Activated gamma-delta T cell treated with Interleukin-2 at 50 U/mL for 16 hours (primary cell): ENCODE measurements around the gene CARNS1.

Source experiments
- DNase-seq: peaks from one replicate; pipeline ENCODE4 v3.0.0-alpha.2; 2020

CARNS1 gene

DNA sequence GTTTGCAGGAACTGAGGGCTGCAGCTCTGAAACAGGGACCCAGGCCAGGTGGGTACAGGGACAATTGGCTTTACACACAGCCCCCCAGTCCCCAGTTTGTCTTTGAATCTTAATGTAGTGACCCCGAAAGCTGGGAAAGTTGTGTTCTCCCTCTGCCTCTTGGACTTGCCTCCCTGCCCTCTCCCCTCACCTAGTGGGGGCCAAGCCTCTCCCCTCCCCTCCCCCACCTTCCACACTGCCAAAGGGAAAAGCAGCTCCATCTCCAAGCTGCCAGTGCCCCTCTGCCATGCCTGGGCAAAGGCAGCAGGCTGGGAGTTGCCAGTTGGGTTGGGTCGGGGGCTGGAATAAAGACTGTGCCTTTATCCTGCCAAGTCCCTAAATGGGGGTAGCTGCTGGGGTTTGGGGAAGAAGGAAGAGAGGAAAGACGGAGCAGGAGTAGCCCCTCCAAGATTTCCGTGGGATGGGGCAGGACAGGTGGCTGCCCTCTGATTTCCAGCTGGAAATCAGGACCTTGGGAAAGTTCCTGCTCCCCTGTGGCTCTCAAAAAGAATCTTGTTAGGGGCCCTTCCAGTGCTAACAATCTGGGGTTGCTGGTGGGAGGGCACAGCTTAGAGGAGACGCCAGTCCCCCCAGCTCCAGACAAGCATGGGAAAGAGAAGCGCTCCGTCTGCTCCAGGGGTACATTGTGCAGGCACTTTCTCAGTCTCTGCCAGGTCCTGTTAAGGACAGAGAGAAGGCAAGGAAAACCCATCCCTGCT is 39.2 kb upstream of the CARNS1 start:
- no peak for DNase-seq

DNA sequence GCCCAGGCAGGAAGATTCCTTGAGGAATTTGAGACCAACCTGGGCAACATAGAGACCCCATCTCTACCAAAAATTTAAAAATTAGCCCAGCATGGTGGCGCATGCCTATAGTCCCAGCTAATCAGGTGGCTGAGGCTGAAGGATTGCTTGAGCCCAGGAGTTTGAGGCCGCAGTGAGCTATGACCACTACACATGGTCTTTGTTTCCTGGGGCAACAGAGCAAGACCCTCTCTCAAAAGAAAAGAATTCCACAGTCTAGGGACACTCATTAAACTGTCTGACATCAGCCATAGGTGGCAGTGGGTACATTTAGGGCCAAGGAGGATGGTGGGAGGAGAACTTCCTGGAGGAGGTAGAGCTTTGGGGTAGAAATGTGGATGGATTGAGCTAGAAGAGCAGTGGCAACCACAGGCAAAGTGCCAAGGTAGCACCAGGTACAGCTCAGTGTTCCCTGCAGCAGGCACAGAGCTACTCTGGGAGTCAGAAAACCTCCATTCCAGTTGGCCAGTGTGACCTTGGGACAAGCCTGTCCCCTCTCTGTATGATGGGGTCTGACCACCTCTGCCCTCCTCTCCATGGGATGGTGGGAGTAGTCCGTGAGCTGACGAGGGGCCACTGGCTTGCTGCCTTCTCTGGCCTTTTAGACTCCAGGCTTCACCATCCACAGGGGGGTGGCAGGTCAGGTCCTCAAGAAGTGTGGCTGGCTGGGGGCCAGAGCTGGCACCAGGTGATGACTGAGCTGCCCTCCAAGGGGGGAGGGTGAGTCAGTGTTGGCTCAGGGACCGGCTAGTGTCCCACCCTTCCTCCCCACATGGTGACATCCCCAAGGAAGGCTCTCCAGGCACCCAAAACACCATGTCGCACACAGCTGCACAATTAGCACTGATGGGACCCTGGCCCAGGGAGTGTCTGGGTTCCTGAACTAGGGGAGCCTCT is 38.3 kb upstream of the CARNS1 start:
- DNase-seq = no peak

DNA sequence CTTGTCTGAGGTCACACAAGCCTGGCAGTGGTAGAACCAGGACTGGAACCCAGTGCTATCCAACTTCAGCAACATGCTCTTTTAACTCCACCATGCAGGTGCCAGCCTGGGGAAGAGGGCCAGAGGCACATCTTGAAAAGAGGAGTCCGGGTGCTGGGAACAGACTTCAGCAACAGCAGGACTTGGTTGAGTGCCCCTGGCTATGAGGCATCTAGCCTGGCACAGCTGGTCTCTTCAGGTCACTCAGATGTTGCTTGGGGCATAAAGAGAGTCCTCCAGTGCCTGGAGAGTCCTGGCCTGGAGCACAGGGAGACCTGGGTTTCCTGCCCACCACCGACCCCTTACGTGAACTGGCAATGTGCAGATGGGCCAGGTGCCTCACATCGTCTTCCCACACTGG is 36.9 kb upstream of the CARNS1 start:
- DNase-seq = no peak

DNA sequence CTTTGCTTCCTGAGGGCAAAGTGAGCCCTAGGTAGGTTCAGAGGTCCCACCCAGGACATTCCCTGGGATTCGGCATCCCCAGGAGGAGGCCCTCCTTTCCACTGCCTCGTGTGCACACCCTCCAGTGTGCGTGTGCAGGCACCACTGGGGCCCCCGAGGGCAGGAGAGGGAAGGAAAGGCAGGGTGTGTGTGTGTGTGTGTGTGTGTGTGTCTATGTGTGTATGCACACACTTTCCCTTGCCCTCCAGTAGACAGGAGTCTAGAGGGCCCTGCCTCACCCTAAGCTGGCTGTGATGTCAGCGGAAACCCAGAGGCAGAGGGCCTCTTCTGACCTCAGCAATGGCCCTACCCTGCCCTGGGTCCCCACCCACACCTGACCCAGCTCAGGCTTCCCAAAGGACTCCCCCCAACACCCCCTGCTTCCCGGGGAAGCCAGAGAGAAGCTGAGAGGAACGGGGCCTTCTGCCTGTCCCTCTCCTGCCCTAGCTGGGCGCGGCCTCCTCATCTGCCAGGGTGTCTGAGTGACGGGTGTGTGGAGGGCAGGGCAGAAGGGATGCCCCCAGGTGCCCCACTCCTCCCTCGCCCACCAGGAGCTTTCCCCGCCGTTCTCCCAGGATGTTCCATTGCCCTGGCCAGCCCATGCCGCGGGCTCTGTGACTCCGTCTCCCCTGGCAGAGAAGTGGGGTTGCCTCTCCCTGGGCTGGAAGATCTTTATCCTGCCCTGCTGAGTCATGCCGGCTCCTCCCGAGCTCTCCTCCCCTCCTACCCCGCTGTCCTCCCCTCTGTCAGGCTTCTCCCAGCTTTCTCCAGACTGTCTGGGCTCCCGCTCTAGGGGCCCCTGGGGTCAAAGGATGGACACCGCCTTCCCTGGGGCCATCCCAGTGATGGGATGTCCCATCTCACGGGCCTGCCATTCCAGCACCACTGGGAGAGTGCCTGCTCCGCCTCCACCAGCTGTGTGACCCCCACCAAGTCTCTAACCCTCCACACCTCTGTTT is 36.1 kb upstream of the CARNS1 start:
- no peak for DNase-seq

DNA sequence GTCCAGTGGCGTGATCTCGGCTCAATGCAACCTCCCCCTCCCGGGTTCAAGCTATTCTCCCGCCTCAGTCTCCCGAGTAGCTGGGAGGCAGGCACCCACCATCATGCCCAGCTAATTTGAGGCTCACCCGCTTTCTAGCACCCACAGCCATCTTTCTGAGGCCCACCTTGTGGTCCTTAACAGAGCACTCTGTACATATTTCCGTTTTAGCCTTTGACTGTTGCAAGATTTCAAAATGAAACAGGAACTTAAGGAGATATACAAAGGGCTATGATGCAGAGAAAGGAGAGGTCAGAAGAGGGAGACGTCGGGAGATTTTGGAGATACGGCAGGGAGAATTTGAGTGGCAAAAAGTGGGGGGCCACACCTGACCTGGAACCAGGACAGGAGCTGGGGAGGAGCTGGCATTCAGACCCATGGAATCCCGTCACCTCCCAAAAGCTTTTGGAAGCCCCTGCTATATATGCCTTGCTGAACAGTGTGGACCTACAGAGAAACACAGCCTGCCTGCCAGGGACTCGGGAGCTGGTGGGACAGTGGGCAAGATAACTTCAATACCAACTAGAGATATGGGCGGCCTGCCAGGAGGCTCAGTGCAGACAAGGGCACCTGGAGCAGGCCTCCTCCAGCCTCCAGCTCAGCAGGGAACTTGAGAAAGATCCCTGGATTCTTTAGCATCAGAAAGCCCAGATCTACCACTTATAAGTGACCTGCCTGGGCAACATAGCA is 34.1 kb upstream of the CARNS1 start:
- no peak for DNase-seq

DNA sequence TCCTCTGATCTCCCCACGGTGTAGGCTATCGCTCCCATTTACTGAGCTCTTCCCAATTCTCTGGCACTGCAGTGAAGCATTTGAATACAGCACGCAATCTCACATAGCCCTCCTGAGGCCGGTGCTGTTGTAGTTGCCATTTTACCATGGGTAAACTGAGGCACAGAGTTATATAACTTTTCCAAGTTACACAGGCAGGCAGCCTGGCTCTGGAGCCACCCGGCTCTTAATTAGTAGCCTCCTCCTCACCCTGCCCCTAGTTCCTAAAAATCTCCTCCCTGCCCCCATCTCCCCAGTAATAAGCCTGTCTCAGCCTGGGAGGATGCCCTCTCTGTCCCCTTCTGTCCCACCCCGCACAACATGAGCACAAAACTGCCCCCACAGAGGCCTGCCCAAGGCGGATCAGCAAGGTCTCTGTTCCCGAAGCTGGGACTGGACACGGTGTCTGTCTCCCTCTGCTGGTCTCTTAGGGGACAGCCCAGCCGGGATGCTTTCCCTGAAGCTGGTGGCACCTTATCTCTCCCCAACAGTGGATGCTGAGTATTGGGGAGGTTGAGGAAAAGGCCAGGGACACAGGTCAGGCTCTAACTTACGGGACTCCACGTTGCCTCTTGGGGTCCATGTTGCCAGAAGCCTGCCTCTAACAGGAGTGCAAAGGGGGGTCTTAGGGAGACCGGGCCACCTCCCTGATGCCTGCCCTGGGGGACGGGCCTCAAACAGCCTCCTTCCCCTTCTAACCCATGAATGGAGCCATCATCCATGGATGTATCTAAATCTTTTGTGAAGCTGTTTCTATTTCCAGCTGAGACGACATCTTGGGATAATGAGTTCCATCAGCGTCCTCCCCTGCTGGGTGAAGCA is 33.0 kb upstream of the CARNS1 start:
- peak; percentile 84 for DNase-seq

DNA sequence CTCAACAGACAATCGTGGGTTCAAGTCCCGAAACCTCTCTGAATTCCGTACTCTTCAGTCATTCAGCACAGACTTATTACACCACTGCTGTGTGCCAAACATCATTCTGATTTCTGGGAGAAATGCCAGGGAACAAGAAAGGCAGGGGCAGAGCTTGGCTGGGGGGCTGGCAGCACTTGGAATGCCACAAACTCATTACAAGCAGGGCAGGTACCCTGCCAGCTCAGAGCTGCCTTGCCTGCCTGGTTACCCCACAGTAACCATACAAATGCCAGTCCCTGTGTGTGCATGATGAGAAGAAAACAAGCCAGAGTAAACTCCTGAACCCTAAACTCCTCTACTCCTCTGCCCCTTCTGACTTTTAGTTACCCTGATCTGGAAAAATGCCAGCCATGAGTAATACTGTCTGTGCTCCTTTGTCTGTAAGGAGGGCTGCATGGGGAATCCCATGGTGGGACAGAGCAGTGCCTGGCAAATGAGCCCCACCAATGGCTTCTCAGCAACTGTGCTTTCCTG is 30.6 kb upstream of the CARNS1 start:
- no peak for DNase-seq

DNA sequence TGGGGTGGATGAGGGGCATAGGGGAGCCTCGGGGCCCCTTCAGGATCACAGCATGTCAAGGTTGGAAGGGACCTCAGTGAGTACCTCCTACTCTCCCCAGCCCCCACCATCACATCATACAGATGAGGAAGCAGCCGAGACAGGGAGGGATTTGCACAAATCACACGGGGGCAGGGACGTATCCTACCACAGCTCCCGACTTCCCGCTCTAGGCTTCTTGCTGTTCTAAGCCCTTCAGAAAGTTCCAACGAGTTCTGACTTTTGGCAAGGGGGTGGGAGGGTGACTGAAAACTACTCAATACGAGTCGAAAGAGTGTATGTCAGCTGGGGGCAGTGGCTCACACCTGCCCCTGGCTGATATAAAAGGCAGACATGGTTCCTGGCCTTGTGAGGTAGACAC is 28.4 kb upstream of the CARNS1 start:
- DNase-seq = no peak

DNA sequence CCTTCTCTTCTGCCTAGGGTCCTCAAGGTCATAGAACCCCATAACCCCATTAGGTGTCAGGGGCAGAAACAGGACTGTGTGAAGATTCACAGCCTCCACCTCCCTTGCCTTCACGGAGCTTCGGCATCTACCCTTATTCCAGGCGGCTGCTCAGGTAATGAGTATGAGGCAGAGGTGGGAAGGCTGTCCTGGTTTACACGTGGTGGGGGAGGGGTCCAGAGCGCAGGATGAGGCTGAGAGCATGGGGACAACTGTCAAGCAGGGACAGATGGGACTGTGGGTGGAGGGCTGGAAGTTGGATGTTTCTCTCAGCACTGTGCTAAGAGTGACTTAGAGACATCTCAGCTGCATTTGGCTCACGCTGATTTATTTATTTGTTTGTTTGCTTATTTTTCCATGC is 28.0 kb upstream of the CARNS1 start:
- no peak for DNase-seq

DNA sequence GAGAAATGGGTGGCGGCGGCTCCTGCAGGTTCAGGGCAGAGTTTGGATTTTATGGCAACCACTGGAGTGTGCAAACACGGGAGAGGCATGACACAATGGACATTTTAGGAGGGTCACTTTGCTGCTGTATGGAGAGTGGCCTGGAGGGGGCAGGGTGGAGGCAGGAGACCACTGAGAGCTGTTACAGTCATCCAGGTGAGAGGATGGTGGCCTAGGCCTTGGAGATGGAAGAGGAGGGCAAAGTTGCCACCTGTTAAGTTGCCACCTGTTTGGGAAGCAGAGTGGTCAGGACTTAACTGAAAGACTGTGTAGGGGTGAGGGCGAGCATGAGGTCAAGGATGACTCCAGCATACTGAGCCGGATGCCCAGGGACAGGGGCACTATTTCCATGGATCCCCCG is 26.0 kb upstream of the CARNS1 start:
- DNase-seq = peak; percentile 69

DNA sequence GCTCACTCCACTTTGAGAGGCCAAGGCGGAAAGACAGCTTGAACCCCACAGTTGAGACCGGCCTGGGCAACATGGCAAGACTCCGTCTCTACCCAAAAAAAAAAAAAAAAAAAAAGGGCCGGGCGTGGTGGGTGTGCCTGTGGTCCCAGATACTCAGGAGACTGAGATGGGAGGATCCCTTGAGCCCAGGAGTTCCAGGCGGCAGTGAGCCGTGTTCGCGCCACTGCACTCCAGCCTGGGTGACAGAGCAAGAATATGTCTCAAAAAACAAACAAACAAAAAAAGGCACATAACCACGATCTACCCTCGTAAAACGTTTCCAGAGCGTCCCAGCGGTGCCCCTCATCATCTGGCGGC is 24.6 kb upstream of the CARNS1 start:
- DNase-seq = no peak

DNA sequence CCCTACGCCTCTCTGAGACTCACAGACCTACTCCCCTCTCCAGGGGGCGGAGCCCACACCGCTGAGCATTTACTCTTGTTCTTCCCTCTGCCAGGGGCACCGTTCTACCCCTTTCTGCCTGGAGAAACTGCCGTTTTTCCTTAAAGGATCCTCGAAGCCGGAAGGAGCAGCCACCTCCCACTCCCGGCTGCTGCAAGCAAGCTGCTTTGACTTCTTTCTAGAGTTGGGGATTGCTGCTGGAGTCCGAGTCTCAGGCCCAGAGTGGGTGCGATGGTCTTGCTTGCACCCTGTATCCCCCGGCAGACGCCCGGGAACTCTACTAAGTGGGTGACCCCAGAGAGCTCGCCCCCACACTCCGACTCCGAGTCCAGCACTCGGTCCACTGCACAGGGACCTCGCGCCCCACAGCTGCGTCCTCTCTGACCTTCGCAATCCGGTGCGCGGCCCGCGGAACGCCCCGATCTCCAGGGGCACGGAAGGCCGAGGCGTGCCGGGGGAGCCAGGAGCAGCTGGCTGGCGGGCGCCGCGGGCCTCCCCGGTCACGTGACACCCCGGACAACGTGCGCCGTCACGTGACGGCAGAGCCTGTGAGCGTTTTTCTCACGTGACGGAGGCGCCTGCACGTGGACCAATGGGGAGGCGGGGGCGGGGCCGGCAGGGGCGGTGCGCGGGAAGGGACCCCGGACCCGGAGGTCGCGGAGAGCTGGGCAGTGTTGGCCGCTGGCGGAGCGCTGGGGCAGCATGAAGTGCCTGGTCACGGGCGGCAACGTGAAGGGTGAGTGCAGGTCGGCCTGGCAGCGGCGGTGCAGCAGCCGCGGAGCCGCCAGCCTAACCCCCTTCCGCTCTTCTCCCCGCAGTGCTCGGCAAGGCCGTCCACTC is 23.9 kb upstream of the CARNS1 start, which contains the start of gene RAD9A:
Gene RAD9A, plus strand, starts transcription at position 683 of the 879 bp plus-strand sequence. Its CDS starts 59 bp downstream, at position 742.
- peak; percentile 91 for DNase-seq

DNA sequence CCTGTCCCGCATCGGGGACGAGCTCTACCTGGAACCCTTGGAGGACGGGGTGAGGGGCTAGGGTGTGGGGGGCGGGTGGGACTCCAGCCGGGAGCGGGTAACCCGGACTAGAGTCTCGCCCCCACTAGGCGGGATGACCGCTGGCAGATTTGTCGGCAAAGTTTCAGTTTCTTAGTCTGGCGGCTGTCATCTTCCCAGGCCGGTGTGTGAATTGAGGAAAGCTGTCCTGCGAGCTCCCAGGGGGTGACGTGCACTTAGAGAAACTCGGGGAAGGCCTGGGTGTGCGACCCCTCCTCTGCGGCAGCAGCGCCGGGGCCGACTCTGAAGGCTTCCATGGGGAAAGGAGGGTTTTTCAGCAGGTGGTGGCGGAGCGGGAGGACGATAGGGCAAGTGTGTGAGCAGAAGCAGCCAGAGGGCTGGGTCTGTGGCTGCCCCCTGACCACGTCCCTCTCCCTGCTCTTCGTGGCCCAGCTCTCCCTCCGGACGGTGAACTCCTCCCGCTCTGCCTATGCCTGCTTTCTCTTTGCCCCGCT is 23.2 kb upstream of the CARNS1 start:
- no peak for DNase-seq

DNA sequence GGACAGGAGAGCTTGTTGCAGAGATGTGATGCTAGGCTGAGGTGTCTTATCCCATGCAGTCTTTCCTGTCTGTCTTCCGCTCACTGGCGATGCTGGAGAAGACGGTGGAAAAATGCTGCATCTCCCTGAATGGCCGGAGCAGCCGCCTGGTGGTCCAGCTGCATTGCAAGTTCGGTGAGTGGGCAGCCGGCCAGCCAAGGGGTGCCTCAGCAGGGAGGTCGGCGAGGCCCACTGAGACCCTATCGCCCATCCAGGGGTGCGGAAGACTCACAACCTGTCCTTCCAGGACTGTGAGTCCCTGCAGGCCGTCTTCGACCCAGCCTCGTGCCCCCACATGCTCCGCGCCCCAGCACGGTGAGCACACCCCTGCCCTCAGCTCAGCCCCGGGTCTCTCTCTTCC is 22.0 kb upstream of the CARNS1 start:
- DNase-seq = no peak

DNA sequence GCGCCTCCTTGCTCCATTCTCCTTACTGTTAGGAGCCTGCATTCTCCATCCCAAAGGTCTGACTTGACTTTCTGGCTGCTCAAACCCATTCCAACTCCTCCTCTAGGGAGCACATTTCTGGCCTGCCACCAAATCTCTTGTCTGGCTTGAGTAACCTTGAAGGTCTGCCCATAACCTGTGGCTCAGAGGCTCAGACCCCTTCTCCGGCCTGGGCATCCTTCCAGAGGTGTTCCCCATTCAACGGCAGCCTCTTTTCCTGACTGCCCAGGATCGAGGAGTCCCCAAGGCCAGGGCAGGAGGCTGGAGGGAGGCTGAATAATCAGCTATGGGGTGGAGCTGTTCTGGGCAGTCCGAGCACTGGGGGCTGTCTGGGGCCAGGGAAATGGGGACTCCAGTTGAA is 21.5 kb upstream of the CARNS1 start:
- DNase-seq = no peak

DNA sequence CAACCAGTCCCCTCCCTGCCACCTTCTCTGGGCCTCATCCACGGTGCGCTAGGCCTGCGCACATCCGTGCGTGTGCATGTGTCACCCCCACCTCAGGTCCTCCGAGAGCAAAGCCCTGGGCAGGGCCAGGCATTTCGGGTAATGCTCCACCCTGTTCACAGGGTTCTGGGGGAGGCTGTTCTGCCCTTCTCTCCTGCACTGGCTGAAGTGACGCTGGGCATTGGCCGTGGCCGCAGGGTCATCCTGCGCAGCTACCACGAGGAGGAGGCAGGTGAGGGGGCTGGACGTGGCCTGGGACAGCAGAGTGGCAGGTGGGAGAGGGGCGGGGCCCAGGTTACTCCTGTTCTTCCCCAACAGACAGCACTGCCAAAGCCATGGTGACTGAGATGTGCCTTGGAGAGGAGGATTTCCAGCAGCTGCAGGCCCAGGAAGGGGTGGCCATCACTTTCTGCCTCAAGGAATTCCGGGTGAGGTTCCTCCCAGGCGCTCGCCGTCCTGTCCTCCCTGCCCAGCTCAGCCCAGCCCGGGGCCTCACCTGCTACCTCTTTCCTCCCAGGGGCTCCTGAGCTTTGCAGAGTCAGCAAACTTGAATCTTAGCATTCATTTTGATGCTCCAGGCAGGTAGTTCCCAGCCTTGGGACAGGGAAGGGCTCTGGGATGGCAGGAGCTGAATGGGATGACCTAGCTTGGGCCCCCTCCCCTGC is 19.8 kb upstream of the CARNS1 start:
- DNase-seq = no peak

DNA sequence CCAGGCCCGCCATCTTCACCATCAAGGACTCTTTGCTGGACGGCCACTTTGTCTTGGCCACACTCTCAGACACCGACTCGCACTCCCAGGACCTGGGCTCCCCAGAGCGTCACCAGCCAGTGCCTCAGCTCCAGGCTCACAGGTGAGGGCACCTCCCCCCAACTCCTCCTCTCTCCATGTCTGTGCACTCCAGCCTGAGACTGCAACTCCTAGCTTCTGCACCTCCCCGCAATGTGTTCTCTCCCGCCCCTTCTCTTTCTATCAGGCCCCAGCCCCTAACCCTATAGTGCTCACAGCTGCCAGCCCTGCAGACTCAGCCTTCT is 19.3 kb upstream of the CARNS1 start:
- no peak for DNase-seq

DNA sequence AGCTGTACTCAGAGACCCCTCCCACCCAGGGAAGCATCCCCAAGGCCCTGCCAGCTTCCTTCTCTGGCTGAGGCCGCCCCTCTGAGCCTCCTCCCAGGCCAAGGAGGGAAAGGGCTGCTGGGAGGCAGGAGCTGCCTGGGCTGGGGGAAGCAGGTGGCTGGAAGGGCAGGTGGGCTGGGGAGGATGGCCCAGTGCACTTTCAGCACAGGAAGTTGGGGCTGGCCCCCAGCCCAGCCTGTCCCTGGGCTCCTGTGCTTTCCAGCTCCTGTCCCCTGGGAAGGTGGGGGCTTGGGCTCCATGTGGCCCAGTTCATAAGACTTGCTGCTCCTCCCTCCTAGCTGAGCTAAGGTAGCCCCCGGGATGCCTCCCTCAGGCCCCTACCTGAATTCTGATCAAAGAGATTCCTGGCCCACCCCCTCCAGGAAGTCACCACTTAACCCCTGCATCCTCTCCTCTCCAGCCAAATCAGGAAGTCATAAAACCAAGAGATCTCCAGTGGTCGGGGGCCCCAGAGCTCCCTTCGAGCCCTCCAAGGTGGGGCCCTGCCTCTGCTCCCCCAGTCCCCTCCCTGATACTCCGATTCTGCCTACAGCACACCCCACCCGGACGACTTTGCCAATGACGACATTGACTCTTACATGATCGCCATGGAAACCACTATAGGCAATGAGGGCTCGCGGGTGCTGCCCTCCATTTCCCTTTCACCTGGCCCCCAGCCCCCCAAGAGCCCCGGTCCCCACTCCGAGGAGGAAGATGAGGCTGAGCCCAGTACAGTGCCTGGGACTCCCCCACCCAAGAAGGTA is 18.7 kb upstream of the CARNS1 start:
- DNase-seq = no peak
